ENCODE results near the gene SCGB1A1. TPM values are rescaled to one million over a fixed set of nuclear protein-coding genes. Genes with fewer than 3 reads are reported as not detected.

SCGB1A1 gene
- total RNA-seq, 1 experiment from 2014 or later = not detected

DNA sequence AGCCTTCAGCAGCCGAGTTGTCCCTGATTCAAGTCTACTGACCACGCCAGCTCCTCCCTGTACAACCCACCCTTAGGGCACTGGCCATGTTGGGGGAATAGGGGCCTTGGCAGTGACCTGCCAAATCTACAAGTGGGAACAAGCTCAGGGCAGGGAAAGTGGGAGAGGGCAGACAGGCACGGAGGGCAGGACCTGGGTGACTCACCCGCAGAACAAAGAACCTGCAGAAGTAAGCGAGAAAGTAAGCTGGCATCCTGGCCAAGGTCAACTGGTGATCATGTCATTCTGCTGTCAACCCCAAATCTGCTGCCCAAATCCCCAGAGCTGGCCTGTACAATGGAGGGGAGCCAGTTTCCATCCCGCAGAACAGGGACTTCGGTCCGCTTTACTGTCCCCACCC, 7.9 kb upstream of the SCGB1A1 start:
- intact Hi-C loops (cut with micrococcal nuclease; ENCODE audit: unreplicated experiment) = no loop called here
- no peaks in the 10 kb centered on the region for H3K9me3 Mint-ChIP-seq (ENCODE audit: low read depth, unreplicated experiment)
- no peaks in the 10 kb centered on the region for H3K27me3 Mint-ChIP-seq (ENCODE audit: unreplicated experiment)
- no peak overlapping the region for H3K27ac Mint-ChIP-seq (ENCODE audit: unreplicated experiment)
- no peaks in the 10 kb centered on the region for H3K36me3 Mint-ChIP-seq (ENCODE audit: insufficient read depth, unreplicated experiment)
- no TSS peak for BruUV-seq (replicated peaks)
- no peak for DNase-seq
- TF ChIP-seq, protein P1, sequence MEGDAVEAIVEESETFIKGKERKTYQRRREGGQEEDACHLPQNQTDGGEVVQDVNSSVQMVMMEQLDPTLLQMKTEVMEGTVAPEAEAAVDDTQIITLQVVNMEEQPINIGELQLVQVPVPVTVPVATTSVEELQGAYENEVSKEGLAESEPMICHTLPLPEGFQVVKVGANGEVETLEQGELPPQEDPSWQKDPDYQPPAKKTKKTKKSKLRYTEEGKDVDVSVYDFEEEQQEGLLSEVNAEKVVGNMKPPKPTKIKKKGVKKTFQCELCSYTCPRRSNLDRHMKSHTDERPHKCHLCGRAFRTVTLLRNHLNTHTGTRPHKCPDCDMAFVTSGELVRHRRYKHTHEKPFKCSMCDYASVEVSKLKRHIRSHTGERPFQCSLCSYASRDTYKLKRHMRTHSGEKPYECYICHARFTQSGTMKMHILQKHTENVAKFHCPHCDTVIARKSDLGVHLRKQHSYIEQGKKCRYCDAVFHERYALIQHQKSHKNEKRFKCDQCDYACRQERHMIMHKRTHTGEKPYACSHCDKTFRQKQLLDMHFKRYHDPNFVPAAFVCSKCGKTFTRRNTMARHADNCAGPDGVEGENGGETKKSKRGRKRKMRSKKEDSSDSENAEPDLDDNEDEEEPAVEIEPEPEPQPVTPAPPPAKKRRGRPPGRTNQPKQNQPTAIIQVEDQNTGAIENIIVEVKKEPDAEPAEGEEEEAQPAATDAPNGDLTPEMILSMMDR (IDR thresholded peaks at IDR 0.05; ENCODE audit: unreplicated experiment) = no peak
- no peaks in the 10 kb centered on the region for H3K4me1 Mint-ChIP-seq (ENCODE audit: low read depth, unreplicated experiment)
- CTCF ChIA-PET = interaction anchor here (1.2 to 1.4 kb wide), 2 partner anchors 12 to 13 kb away, joined by 3 to 5 read pairs; no protein-coding TSS in a partner anchor
- no peak overlapping the region for H3K4me3 Mint-ChIP-seq (ENCODE audit: low read depth, unreplicated experiment)

DNA sequence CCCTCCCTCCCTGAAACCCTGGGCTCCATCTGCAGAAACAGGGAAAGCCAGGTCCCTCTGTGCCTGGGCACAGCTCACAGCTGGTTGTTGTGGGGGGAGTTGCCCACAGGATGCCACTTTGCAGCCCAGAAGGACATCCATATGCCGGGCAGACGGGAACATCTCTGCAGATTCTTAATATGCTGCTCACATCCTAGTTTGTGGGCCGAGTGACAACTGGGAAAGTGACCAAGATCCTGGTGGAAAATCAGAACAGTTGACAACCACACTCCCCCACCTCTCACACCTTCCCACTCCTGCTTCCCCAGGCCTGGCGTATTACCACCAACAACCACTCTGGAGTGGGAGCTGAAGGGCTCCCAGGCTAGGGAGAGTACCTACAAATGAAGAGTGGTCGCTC, 7.3 kb upstream of the SCGB1A1 start:
- Mint-ChIP-seq H3K9me3 (ENCODE audit: low read depth, unreplicated experiment) (no peaks in the 10 kb centered on the region), H3K4me3 (ENCODE audit: low read depth, unreplicated experiment) (no peak overlapping the region)
- intact Hi-C loops (cut with micrococcal nuclease; ENCODE audit: unreplicated experiment) = no loop called here

DNA sequence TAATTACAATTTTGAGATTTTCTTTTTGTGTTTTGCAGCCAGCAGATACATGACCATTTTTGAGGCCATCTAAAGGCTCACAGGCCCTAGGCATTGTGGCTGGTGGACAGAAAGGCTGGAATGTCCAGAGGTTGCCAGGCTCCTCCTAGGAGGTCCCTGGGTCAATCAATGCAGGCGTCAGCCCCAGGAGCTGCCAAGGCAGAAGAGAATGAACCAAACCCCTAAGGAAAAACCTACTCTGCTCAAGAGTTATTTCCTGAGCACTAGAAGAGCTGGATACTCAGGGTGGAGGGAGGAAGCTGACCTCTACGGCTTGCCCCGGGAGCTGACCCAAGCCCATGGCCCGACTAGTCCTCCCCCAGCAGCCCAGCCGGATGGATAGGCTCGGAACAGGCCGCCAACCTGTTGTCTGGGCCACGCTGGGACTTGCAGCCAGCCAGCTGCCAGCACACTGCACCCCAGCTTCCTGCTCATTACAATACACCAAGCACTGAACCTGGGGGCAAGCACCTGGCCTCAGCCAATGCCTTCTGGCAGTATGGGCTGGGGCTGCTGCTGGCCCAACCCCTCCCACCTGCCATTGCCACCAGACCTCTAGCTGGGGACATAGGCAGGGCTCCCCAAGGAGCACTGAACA, 5.7 kb upstream of the SCGB1A1 start:
- intact Hi-C loops (cut with micrococcal nuclease; ENCODE audit: unreplicated experiment) = no loop called here
- no peaks in the 10 kb centered on the region for H3K9me3 Mint-ChIP-seq (ENCODE audit: low read depth, unreplicated experiment)
- no TSS peak for BruUV-seq (replicated peaks)
- H3K36me3 Mint-ChIP-seq (ENCODE audit: insufficient read depth, unreplicated experiment) = no peaks in the 10 kb centered on the region
- DNase-seq = no peak
- H3K27me3 Mint-ChIP-seq (ENCODE audit: unreplicated experiment) = no peaks in the 10 kb centered on the region
- no peak overlapping the region for H3K4me3 Mint-ChIP-seq (ENCODE audit: low read depth, unreplicated experiment)
- no peak overlapping the region for H3K27ac Mint-ChIP-seq (ENCODE audit: unreplicated experiment)
- H3K4me1 Mint-ChIP-seq (ENCODE audit: low read depth, unreplicated experiment) = no peaks in the 10 kb centered on the region
- TF ChIP-seq, protein P1 (IDR thresholded peaks at IDR 0.05; ENCODE audit: unreplicated experiment) = no peak
- CTCF ChIA-PET = no interaction called here

More for the DNA sequence above, 7.3 kb upstream of the SCGB1A1 start:
- TF ChIP-seq, protein P1 (IDR thresholded peaks at IDR 0.05; ENCODE audit: unreplicated experiment) = no peak
- CTCF ChIA-PET = interaction anchor here (1.2 to 1.4 kb wide), 2 partner anchors 11 to 13 kb away, joined by 3 to 5 read pairs; no protein-coding TSS in a partner anchor
- Mint-ChIP-seq H3K27ac (ENCODE audit: unreplicated experiment) (no peak overlapping the region), H3K27me3 (ENCODE audit: unreplicated experiment) (no peaks in the 10 kb centered on the region), H3K36me3 (ENCODE audit: insufficient read depth, unreplicated experiment) (no peaks in the 10 kb centered on the region), H3K4me1 (ENCODE audit: low read depth, unreplicated experiment) (no peaks in the 10 kb centered on the region)
- no TSS peak for BruUV-seq (replicated peaks)
- no peak for DNase-seq

DNA sequence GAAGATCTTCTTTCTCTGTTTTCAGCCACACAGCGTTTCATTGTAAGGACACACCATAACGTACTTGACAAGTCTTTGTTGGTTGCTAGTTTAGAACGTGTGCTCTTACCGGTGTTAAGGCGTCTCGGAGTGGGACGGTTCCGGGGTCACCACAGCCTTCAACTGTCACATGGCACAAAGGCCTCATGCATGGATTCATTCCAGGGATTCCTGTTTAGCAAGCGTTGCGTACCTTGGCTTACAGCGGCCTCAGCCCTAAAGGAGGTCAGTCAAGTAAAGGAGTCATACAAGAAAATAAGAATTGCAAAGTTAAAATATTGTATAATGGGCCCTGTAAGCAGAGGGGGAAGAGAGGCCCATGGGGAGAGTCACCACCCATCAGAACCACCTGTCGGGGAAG, 2.2 kb upstream of the SCGB1A1 start:
- Mint-ChIP-seq H3K36me3 (ENCODE audit: insufficient read depth, unreplicated experiment) (no peaks in the 10 kb centered on the region), H3K4me3 (ENCODE audit: low read depth, unreplicated experiment) (no peak overlapping the region), H3K4me1 (ENCODE audit: low read depth, unreplicated experiment) (no peaks in the 10 kb centered on the region), H3K27me3 (ENCODE audit: unreplicated experiment) (no peaks in the 10 kb centered on the region), H3K27ac (ENCODE audit: unreplicated experiment) (peak overlapping the region; percentile 13), H3K9me3 (ENCODE audit: low read depth, unreplicated experiment) (no peaks in the 10 kb centered on the region)
- intact Hi-C loops (cut with micrococcal nuclease; ENCODE audit: unreplicated experiment) = no loop called here
- DNase-seq = no peak
- BruUV-seq (replicated peaks) = no TSS peak
- CTCF ChIA-PET = no interaction called here
- TF ChIP-seq, protein P1 (IDR thresholded peaks at IDR 0.05; ENCODE audit: unreplicated experiment) = no peak

Data from Calu3 (cell line).